ENCODE results near the gene NRBP1.

Gene NRBP1

DNA sequence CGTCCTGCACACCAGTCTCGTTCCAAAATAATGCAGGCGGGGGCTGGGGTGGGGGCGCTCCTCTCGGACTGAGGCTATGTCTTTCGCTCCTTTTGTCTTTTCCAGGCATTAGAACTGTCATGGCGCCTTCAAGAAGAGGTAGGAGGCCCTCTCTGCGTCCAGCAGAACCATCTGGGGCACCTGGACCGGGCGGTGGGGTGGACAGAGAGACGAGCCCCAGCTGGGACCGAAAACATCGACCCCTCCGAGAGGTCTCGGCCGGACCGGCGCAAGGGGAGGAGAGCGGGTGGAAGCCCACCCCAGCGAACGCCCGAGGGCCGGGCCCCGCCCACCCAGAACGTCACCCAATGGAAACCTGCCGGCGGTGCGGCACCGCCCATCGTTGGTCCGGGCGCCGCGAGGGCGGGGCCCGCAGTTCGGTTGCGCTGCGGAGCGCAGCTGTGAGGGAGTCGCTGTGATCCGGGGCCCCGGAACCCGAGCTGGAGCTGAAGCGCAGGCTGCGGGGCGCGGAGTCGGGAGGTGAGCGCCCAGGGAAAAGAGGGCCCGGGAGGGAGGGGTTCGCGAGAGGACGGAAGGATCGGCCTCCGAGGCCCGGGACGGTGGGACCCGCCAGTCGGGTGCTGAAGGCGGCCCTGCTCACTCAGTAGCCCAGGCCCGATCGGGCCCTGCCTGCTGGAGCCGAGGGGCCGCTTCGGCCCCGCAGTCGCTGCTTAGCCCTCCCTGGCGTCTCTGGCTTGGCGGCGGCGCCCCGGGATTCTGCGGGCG, at the start of gene NRBP1:
NRBP1 (plus strand) TSS at position 419 of the 765 bp plus-strand sequence. CDS start 4,643 bp downstream, outside the sequence.
- Histone ChIP-seq H3K9me3 (ENCODE audit: insufficient read depth, low read depth, low read length) (no peaks in the 10 kb centered on the region), H3K4me3 (ENCODE audit: low read length) (peak within 1 kb of the TSS; percentile 96), H3K4me1 (ENCODE audit: insufficient read depth, low read length) (peaks cover 9% of the 10 kb centered on the region; the same call in 1 of the 2 replicates), H3K36me3 (ENCODE audit: insufficient read depth, low read depth, low read length) (peaks cover 5% of the 10 kb centered on the region), H3K27ac (ENCODE audit: low read length) (peak within 1 kb of the TSS; percentile 17), H3K27me3 (ENCODE audit: insufficient read depth, low read length) (no peaks in the 10 kb centered on the region; the same call in 1 of the 2 replicates), H3K9ac (ENCODE audit: low read depth, low read length) (peak within 1 kb of the TSS; percentile 81)

DNA sequence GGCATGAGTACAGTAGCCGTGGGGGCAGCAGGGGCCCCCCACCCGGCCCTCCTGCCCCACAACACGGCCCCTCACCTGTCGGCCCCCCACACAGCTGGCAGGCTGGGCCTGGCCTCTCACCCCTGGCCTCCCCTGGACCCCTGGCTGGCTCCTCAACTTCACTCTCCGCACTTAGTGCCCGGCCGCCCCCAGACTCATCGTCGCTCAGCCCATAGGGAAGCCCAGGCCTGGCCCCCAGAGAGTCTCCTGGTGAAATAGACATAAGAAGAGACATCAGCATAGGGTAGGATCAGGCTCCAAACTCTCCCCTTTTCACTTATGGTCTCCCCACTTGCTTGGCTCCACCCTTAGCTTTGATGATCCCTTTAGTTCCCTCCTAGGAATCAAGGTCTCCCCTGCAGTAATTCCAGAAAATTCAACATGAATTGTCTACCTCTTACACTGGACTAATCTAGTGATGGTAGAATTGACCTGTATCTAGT, 49.6 kb upstream of the NRBP1 start:
- H3K9me3 ChIP-seq (ENCODE audit: insufficient read depth, low read depth, low read length) = no peaks in the 10 kb centered on the region
- peak overlapping the region; percentile 95 for H3K4me3 ChIP-seq (ENCODE audit: low read length)
- H3K36me3 ChIP-seq (ENCODE audit: insufficient read depth, low read depth, low read length) = peaks cover 82% of the 10 kb centered on the region
- no peak overlapping the region for H3K27ac ChIP-seq (ENCODE audit: low read length)
- peaks cover 10% of the 10 kb centered on the region for H3K4me1 ChIP-seq (ENCODE audit: insufficient read depth, low read length)
- H3K9ac ChIP-seq (ENCODE audit: low read depth, low read length) = peak overlapping the region; percentile 95; the same call in 1 of the 2 replicates
- H3K27me3 ChIP-seq (ENCODE audit: insufficient read depth, low read length) = no peaks in the 10 kb centered on the region

GRCh38 chr2:27379383-27379835, 49.0 kb upstream of the NRBP1 start:
- H3K36me3 ChIP-seq (ENCODE audit: insufficient read depth, low read depth, low read length) = peaks cover 83% of the 10 kb centered on the region
- no peaks in the 10 kb centered on the region for H3K9me3 ChIP-seq (ENCODE audit: insufficient read depth, low read depth, low read length)
- peaks cover 10% of the 10 kb centered on the region for H3K4me1 ChIP-seq (ENCODE audit: insufficient read depth, low read length)
- peak overlapping the region; percentile 95 for H3K9ac ChIP-seq (ENCODE audit: low read depth, low read length)
- peak overlapping the region; percentile 95 for H3K4me3 ChIP-seq (ENCODE audit: low read length)
- no peaks in the 10 kb centered on the region for H3K27me3 ChIP-seq (ENCODE audit: insufficient read depth, low read length)
- peak overlapping the region; percentile 45 for H3K27ac ChIP-seq (ENCODE audit: low read length)

- Histone ChIP-seq H3K27ac (ENCODE audit: low read length) (peak overlapping the region; percentile 45), H3K9ac (ENCODE audit: low read depth, low read length) (peak overlapping the region; percentile 95), H3K4me3 (ENCODE audit: low read length) (peak overlapping the region; percentile 95), H3K9me3 (ENCODE audit: insufficient read depth, low read depth, low read length) (no peaks in the 10 kb centered on the region), H3K27me3 (ENCODE audit: insufficient read depth, low read length) (no peaks in the 10 kb centered on the region), H3K36me3 (ENCODE audit: insufficient read depth, low read depth, low read length) (peaks cover 83% of the 10 kb centered on the region), H3K4me1 (ENCODE audit: insufficient read depth, low read length) (peaks cover 10% of the 10 kb centered on the region)
Measured at GRCh38 chr2:27379836-27380625, 48.4 kb upstream of the NRBP1 start.

- H3K27me3 ChIP-seq (ENCODE audit: insufficient read depth, low read length) = no peaks in the 10 kb centered on the region
- peak within 1 kb of the TSS; percentile 95 for H3K4me3 ChIP-seq (ENCODE audit: low read length)
- H3K9ac ChIP-seq (ENCODE audit: low read depth, low read length) = peak within 1 kb of the TSS; percentile 95
- H3K4me1 ChIP-seq (ENCODE audit: insufficient read depth, low read length) = peaks cover 10% of the 10 kb centered on the region
- peaks cover 84% of the 10 kb centered on the region for H3K36me3 ChIP-seq (ENCODE audit: insufficient read depth, low read depth, low read length)
- H3K27ac ChIP-seq (ENCODE audit: low read length) = peak within 1 kb of the TSS; percentile 97
- H3K9me3 ChIP-seq (ENCODE audit: insufficient read depth, low read depth, low read length) = no peaks in the 10 kb centered on the region
Measured at GRCh38 chr2:27380626-27381545, 47.5 kb upstream of the NRBP1 start, which contains the start of gene ZNF513. Gene ZNF513 (minus strand): TSS chr2:27380734. CDS start chr2:27380526, 208 bp downstream.

DNA sequence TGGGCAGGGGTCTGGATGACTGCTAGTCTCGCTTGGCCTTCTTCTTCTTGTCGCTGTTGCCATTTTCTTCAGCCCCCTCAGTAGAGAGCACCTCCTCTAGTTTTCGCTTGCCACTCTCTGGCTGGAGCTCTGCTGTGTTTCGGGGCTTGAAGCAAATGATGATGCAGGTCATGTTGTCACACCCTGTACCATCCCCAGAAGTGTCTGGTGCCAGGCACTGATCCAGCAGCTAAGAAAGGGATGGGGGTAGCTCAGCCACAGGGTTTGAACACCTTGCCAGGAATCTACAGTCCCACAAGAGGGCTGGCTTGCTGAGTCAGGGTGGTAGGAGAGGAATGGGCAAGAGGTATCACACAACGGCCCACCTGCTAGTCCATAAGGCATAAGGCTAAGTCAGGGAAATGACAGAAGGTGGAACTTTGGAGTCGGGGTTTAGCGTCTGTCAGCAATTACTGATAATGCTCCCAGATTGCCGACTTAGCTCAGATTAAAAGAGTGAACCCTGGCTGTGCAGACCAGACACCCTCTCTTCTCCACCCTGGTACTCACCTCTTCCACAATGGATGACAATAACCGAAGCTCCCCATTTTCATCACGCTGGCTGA, 46.8 kb upstream of the NRBP1 start:
- H3K27me3 ChIP-seq (ENCODE audit: insufficient read depth, low read length) = no peaks in the 10 kb centered on the region
- peaks cover 10% of the 10 kb centered on the region for H3K4me1 ChIP-seq (ENCODE audit: insufficient read depth, low read length)
- H3K4me3 ChIP-seq (ENCODE audit: low read length) = peak overlapping the region; percentile 95; the same call in 1 of the 2 replicates
- peaks cover 82% of the 10 kb centered on the region for H3K36me3 ChIP-seq (ENCODE audit: insufficient read depth, low read depth, low read length)
- peak overlapping the region; percentile 97 for H3K27ac ChIP-seq (ENCODE audit: low read length)
- no peaks in the 10 kb centered on the region for H3K9me3 ChIP-seq (ENCODE audit: insufficient read depth, low read depth, low read length)
- peak overlapping the region; percentile 87; the same call in 1 of the 2 replicates for H3K9ac ChIP-seq (ENCODE audit: low read depth, low read length)

DNA sequence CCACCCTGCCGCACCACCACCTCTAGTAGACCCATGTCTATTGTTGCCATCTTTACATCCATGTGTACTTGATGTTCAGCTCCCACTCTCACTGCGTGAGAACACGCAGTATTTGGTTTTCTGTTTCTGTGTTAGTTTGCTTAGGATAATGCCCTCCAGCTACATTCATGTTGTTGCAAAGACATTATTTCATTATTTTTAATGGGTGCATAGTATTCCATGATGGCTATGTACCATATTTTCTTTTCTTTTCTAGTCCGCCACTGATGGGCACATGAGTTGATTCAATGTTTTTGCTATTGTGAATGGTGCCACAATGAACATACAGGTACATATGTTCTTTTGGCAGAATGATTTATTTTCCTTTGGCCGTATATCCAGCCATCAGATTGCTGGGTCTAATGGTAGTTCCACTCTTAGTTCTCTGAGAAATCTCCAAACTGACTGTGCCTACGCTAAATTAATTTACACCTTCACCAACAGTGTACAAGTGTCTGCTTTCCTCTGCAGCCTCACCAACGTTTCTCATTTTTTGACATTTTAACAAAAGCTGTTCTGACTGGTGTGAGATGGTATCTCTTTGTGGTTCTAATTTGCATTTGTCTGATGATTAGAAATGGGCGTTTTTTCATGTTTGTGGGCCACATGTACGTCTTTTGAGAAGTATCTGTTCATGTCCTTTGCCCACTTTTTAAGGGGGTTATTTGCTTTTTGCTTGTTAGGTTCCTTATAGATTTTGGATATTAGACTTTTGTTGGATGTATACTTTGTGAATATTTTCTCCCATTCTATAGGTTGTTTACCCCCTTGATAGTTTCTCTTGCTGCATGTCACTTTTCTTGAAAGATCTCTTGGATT, 37.4 kb upstream of the NRBP1 start:
- H3K36me3 ChIP-seq (ENCODE audit: insufficient read depth, low read depth, low read length) = peaks cover 31% of the 10 kb centered on the region
- no peaks in the 10 kb centered on the region for H3K27me3 ChIP-seq (ENCODE audit: insufficient read depth, low read length)
- no peaks in the 10 kb centered on the region for H3K9me3 ChIP-seq (ENCODE audit: insufficient read depth, low read depth, low read length)
- H3K4me1 ChIP-seq (ENCODE audit: insufficient read depth, low read length) = no peaks in the 10 kb centered on the region
- no peak overlapping the region for H3K27ac ChIP-seq (ENCODE audit: low read length)
- H3K4me3 ChIP-seq (ENCODE audit: low read length) = no peak overlapping the region
- H3K9ac ChIP-seq (ENCODE audit: low read depth, low read length) = no peak overlapping the region

- no peak overlapping the region for H3K27ac ChIP-seq (ENCODE audit: low read length)
- peaks cover 21% of the 10 kb centered on the region for H3K36me3 ChIP-seq (ENCODE audit: insufficient read depth, low read depth, low read length)
- no peaks in the 10 kb centered on the region for H3K4me1 ChIP-seq (ENCODE audit: insufficient read depth, low read length)
- no peaks in the 10 kb centered on the region for H3K9me3 ChIP-seq (ENCODE audit: insufficient read depth, low read depth, low read length)
- H3K27me3 ChIP-seq (ENCODE audit: insufficient read depth, low read length) = no peaks in the 10 kb centered on the region
- no peak overlapping the region for H3K9ac ChIP-seq (ENCODE audit: low read depth, low read length)
- H3K4me3 ChIP-seq (ENCODE audit: low read length) = no peak overlapping the region
Measured at GRCh38 chr2:27393225-27393624, 35.2 kb upstream of the NRBP1 start.

GRCh38 chr2:27398962-27399361, 29.5 kb upstream of the NRBP1 start:
- Histone ChIP-seq H3K27ac (ENCODE audit: low read length) (no peak overlapping the region), H3K4me1 (ENCODE audit: insufficient read depth, low read length) (no peaks in the 10 kb centered on the region), H3K36me3 (ENCODE audit: insufficient read depth, low read depth, low read length) (peaks cover 19% of the 10 kb centered on the region; the same call in 1 of the 2 replicates), H3K9ac (ENCODE audit: low read depth, low read length) (no peak overlapping the region), H3K4me3 (ENCODE audit: low read length) (no peak overlapping the region), H3K27me3 (ENCODE audit: insufficient read depth, low read length) (no peaks in the 10 kb centered on the region), H3K9me3 (ENCODE audit: insufficient read depth, low read depth, low read length) (no peaks in the 10 kb centered on the region)
